Activated CD4-positive, alpha-beta memory T cell treated with anti-CD3 and anti-CD28 coated beads for 36 hours (primary cell): ENCODE results near the gene SAMD4B. TPM values are rescaled to one million over a fixed set of nuclear protein-coding genes. Genes with fewer than 3 reads are reported as not detected.

Experiments
- microRNA-seq: library from miRNA; unstranded; fragments of <30 nt; microRNA quantifications from one replicate; pipeline ENCODE4 v1.2.0, GENCODE V29; 2022; ENCODE audit warnings: borderline number of aligned reads, borderline microRNAs expressed, borderline replicate concordance
- total RNA-seq, 2 experiments: library from RNA; stranded (reverse); gene quantifications; one replicate each; pipeline ENCODE4 v1.2.3, GENCODE V29; 2021

Gene SAMD4B
- total RNA-seq, 2 experiments from 2014 or later = 49.4 to 51.3 TPM

Small RNA genes within 50 kb of the gene (microRNA-seq; reads per million reads assigned to microRNA genes)
- 1.2 reads per million for gene MIR4530

Other genes with a start within 250 kb of the SAMD4B start
- gene PAK4, start 216.6 kb upstream of the SAMD4B start, total RNA-seq = 10 to 100 TPM; 16.3 to 17.8 TPM
- not detected for gene NCCRP1, start 145.5 kb upstream of the SAMD4B start, total RNA-seq
- not detected for gene SYCN, start 138.2 kb upstream of the SAMD4B start, total RNA-seq
- under 1 TPM in 1 of 2 experiments, not detected in 1; 0.34 TPM for gene IFNL3, start 97.4 kb upstream of the SAMD4B start, total RNA-seq
- gene IFNL4, start 93.6 kb upstream of the SAMD4B start, total RNA-seq = not detected
- gene IFNL2, start 74.0 kb upstream of the SAMD4B start, total RNA-seq = not detected
- gene IFNL1, start 46.0 kb upstream of the SAMD4B start, total RNA-seq = 1 to 10 TPM; 1.2 to 1.6 TPM
- gene LRFN1, start 21.6 kb upstream of the SAMD4B start, total RNA-seq = 1 to 10 TPM; 6.4 to 6.5 TPM
- gene GMFG, start 6.4 kb upstream of the SAMD4B start, total RNA-seq = 100 to 1,000 TPM; 393 to 415 TPM
- 10 to 100 TPM; 41.6 to 43.8 TPM for gene PAF1, start 48.7 kb downstream of the SAMD4B start, total RNA-seq
- 10 to 100 TPM; 22.2 to 26.9 TPM for gene MED29, start 49.0 kb downstream of the SAMD4B start, total RNA-seq
- gene ZFP36, start 64.4 kb downstream of the SAMD4B start, total RNA-seq = 100 to 1,000 TPM; 104 to 118 TPM
- 10 to 100 TPM; 74.9 to 80.6 TPM for gene PLEKHG2, start 70.2 kb downstream of the SAMD4B start, total RNA-seq
- gene RPS16, start 93.5 kb downstream of the SAMD4B start, total RNA-seq = 1,000 to 10,000 TPM; 3,682 to 3,746 TPM
- 100 to 1,000 TPM; 180 to 183 TPM for gene SUPT5H, start 103.2 kb downstream of the SAMD4B start, total RNA-seq
- gene TIMM50, start 138.4 kb downstream of the SAMD4B start, total RNA-seq = 10 to 100 TPM; 83.1 to 86.7 TPM
- under 1 TPM; 0.67 to 0.80 TPM for gene DLL3, start 156.5 kb downstream of the SAMD4B start, total RNA-seq
- gene SELENOV, start 172.7 kb downstream of the SAMD4B start, total RNA-seq = not detected
- 1 to 10 TPM; 3.3 to 3.8 TPM for gene EID2B, start 190.4 kb downstream of the SAMD4B start, total RNA-seq
- gene EID2, start 197.7 kb downstream of the SAMD4B start, total RNA-seq = 10 to 100 TPM; 13.0 to 13.1 TPM